WTC11 (cell line): ENCODE data around the gene IL17RD.

Experiments used
- ARID4B ChIP-seq: sonication (generic); formaldehyde crosslinking; IDR thresholded peaks from 2 replicates; pipeline ENCODE4 v1.8.0; 2023; ENCODE audit warnings: missing genetic modification reagents, mild to moderate bottlenecking, borderline replicate concordance
- ATF6 ChIP-seq: sonication (generic); formaldehyde crosslinking; IDR thresholded peaks from 2 replicates; pipeline ENCODE4 v1.8.1; 2023; ENCODE audit warnings: mild to moderate bottlenecking, missing genetic modification reagents
- CREB1 ChIP-seq: sonication (generic); formaldehyde crosslinking; IDR thresholded peaks from 2 replicates; pipeline ENCODE4 v1.8.0; 2023; ENCODE audit warnings: mild to moderate bottlenecking, missing genetic modification reagents
- CTCF ChIP-seq: fragments of 200-600 bp; IDR thresholded peaks from 2 replicates; pipeline ENCODE4 v1.8.0; 2022; ENCODE audit warnings: antibody characterized with exemption
- ESRRA ChIP-seq: sonication (generic); formaldehyde crosslinking; IDR thresholded peaks from 2 replicates; pipeline ENCODE4 v1.8.1; 2022; ENCODE audit warnings: mild to moderate bottlenecking, missing genetic modification reagents, borderline replicate concordance
- ETV6 ChIP-seq: sonication (generic); formaldehyde crosslinking; IDR thresholded peaks from 2 replicates; pipeline ENCODE4 v1.8.1; 2022; ENCODE audit warnings: mild to moderate bottlenecking, missing genetic modification reagents
- FOXP4 ChIP-seq: sonication (generic); formaldehyde crosslinking; IDR thresholded peaks from 2 replicates; pipeline ENCODE4 v1.8.0; 2022; ENCODE audit warnings: mild to moderate bottlenecking, missing genetic modification reagents
- HMGA2 ChIP-seq: fragments of 250-450 bp; sonication (Bioruptor Pico); IDR thresholded peaks from 2 replicates; pipeline ENCODE4 v1.4.0; 2021; ENCODE audit warnings: mild to moderate bottlenecking, moderate library complexity
- JUN ChIP-seq: sonication (generic); formaldehyde crosslinking; IDR thresholded peaks from 2 replicates; pipeline ENCODE4 v1.8.0; 2023; ENCODE audit warnings: mild to moderate bottlenecking, missing genetic modification reagents
- NR1H2 ChIP-seq: sonication (generic); formaldehyde crosslinking; IDR thresholded peaks from 2 replicates; pipeline ENCODE4 v1.9.0; 2021; ENCODE audit warnings: mild to moderate bottlenecking, moderate library complexity, missing genetic modification reagents
- SP1 ChIP-seq: sonication (generic); formaldehyde crosslinking; conservative IDR thresholded peaks from 2 replicates; pipeline ENCODE4 v1.8.1; 2022; ENCODE audit warnings: missing genetic modification reagents
- USF1 ChIP-seq: sonication (generic); formaldehyde crosslinking; IDR thresholded peaks from 2 replicates; pipeline ENCODE4 v1.8.0; 2022; ENCODE audit warnings: mild to moderate bottlenecking, missing genetic modification reagents
- ZNF671 ChIP-seq: fragments of 250-450 bp; sonication (Bioruptor Pico); IDR thresholded peaks from 2 replicates; pipeline ENCODE4 v1.8.0; 2021; ENCODE audit warnings: mild to moderate bottlenecking
- TF ChIP-seq, protein P1 (sequence below): sonication (generic); formaldehyde crosslinking; IDR thresholded peaks from 2 replicates; pipeline ENCODE4 v1.8.1; 2023; ENCODE audit warnings: mild to moderate bottlenecking, missing genetic modification reagents, moderate library complexity

DNA sequence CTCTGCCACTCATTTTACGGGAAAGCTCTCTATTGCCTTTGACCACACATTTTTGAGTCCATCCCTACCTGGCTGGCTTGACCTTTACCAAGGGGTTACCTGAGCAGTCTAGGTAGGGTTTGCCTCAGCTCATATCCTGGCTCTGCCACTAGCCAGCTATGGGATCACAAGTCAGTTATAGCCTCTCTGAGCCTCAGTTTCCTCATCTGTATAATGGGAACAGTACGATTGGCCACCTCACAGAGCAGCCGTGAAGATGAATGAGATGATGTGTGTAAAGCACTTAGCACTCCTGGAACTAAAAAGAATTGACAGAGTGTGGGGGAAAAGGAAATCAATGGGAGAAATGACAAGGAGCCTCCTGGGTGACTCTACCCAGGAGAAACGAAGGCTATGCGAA, 76.7 kb downstream of the IL17RD start:
- TF ChIP-seq CREB1 (CRISPR knock-in tag), result no peak
- TF ChIP-seq CTCF, result no peak
- no peak for TF ChIP-seq ZNF671 (CRISPR knock-in tag)
- no peak for TF ChIP-seq NR1H2 (CRISPR knock-in tag)
- no peak for TF ChIP-seq JUN (CRISPR knock-in tag)
- TF ChIP-seq HMGA2 (CRISPR knock-in tag), result no peak
- TF ChIP-seq ATF6 (CRISPR knock-in tag), result no peak
- TF ChIP-seq ESRRA (CRISPR knock-in tag), result no peak
- TF ChIP-seq, protein P1, sequence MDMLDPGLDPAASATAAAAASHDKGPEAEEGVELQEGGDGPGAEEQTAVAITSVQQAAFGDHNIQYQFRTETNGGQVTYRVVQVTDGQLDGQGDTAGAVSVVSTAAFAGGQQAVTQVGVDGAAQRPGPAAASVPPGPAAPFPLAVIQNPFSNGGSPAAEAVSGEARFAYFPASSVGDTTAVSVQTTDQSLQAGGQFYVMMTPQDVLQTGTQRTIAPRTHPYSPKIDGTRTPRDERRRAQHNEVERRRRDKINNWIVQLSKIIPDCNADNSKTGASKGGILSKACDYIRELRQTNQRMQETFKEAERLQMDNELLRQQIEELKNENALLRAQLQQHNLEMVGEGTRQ (CRISPR knock-in tag), result no peak
- TF ChIP-seq ETV6 (CRISPR knock-in tag), result no peak
- no peak for TF ChIP-seq USF1 (CRISPR knock-in tag)
- TF ChIP-seq ARID4B, result no peak
- TF ChIP-seq SP1 (CRISPR knock-in tag), result no peak
- no peak for TF ChIP-seq FOXP4 (CRISPR knock-in tag)
